ENCODE measurements around the gene NDUFS8. TPM values are rescaled to one million over a fixed set of nuclear protein-coding genes. Genes with fewer than 3 reads are reported as not detected.
A peak's percentile ranks its signal among the peaks of the same experiment; 100 is the strongest.

Gene NDUFS8
- total RNA-seq, 6 donors from 2014 or later = 64.5 to 196 (median 143) TPM

GRCh38 chr11:68028802-68029545, 1.5 kb upstream of the NDUFS8 start:
- 67 to 89% methylated on average over 11 to 12 of the region's 12 CpGs for WGBS, 2 donors
- Histone ChIP-seq H3K4me3 (no peak overlapping the region), H3K36me3 (peaks cover 0 to 56% (median 31%) of the 10 kb centered on the region in 4 donors), H3K4me1 (peaks cover 14 to 40% (median 22%) of the 10 kb centered on the region in 4 donors), H3K27ac (peak overlapping the region in 1 of 4 donors; percentile 92), H3K27me3 (no peaks in the 10 kb centered on the region), H3K9me3 (no peaks in the 10 kb centered on the region)
- ATAC-seq (ENCODE audit: low FRiP score in 2 of 2) = no peak
- TF ChIP-seq EP300 (IDR thresholded peaks at IDR 0.05) (no peak), CTCF (IDR thresholded peaks at IDR 0.05) (no peak), POLR2AphosphoS5 (IDR thresholded peaks at IDR 0.05) (no peak), POLR2A (IDR thresholded peaks at IDR 0.05) (no peak)
- DNase-seq = no peak

GRCh38 chr11:68031144-68031464, 623 bp downstream of the NDUFS8 start:
- DNase-seq (no peak), ATAC-seq (ENCODE audit: low FRiP score in 2 of 2) (peak; percentile 26 to 28)
- TF ChIP-seq EP300 (IDR thresholded peaks at IDR 0.05) (no peak), CTCF (IDR thresholded peaks at IDR 0.05) (no peak), POLR2A (IDR thresholded peaks at IDR 0.05) (no peak), POLR2AphosphoS5 (IDR thresholded peaks at IDR 0.05) (no peak)
- 16 to 18% methylated on average over 8 to 10 of the region's 10 CpGs for WGBS, 2 donors
- peak overlapping the region; percentile 70 to 90 (median 85) for H3K4me3 ChIP-seq
- peaks cover 0 to 40% (median 22%) of the 10 kb centered on the region in 4 donors for H3K36me3 ChIP-seq
- H3K27ac ChIP-seq = peak overlapping the region; percentile 86 to 92 (median 90)
- no peaks in the 10 kb centered on the region for H3K27me3 ChIP-seq
- H3K9me3 ChIP-seq = no peaks in the 10 kb centered on the region
- peaks cover 16 to 50% (median 25%) of the 10 kb centered on the region in 4 donors for H3K4me1 ChIP-seq

GRCh38 chr11:68032003-68032402, 1.5 kb downstream of the NDUFS8 start:
- TF ChIP-seq CTCF (IDR thresholded peaks at IDR 0.05) = no peak
- TF ChIP-seq POLR2A (IDR thresholded peaks at IDR 0.05) = no peak
- TF ChIP-seq EP300 (IDR thresholded peaks at IDR 0.05) = no peak
- TF ChIP-seq POLR2AphosphoS5 (IDR thresholded peaks at IDR 0.05) = no peak
- DNase-seq (peak in 1 of 2 donors; percentile 61), ATAC-seq (ENCODE audit: low FRiP score in 2 of 2) (no peak)
- Histone ChIP-seq H3K4me1 (peaks cover 25 to 59% (median 34%) of the 10 kb centered on the region in 4 donors), H3K27me3 (no peaks in the 10 kb centered on the region), H3K9me3 (no peaks in the 10 kb centered on the region), H3K4me3 (no peak overlapping the region), H3K27ac (peak overlapping the region in 2 of 4 donors; percentile 1 to 4), H3K36me3 (peaks cover 0 to 34% (median 18%) of the 10 kb centered on the region in 4 donors)
- WGBS, 2 donors = 89% methylated on average over 7 to 8 of the region's 9 CpGs

GRCh38 chr11:68032997-68033707, 2.7 kb downstream of the NDUFS8 start:
- WGBS, 2 donors = 86 to 93% methylated on average over 7 to 28 of the region's 29 CpGs
- DNase-seq = peak in 1 of 2 donors; percentile 78
- peak overlapping the region in 3 of 4 donors; percentile 30 to 58 (median 42) for H3K27ac ChIP-seq

More at GRCh38 chr11:68032997-68033707, 2.7 kb downstream of the NDUFS8 start:
- TF ChIP-seq CTCF (IDR thresholded peaks at IDR 0.05) (no peak), EP300 (IDR thresholded peaks at IDR 0.05) (no peak), POLR2AphosphoS5 (IDR thresholded peaks at IDR 0.05) (no peak), POLR2A (IDR thresholded peaks at IDR 0.05) (no peak)
- peaks cover 0 to 22% (median 10%) of the 10 kb centered on the region in 4 donors for H3K36me3 ChIP-seq
- no peak for ATAC-seq (ENCODE audit: low FRiP score in 2 of 2)
- H3K4me3 ChIP-seq = no peak overlapping the region
- H3K27me3 ChIP-seq = no peaks in the 10 kb centered on the region
- H3K4me1 ChIP-seq = peaks cover 37 to 71% (median 45%) of the 10 kb centered on the region in 4 donors
- no peaks in the 10 kb centered on the region for H3K9me3 ChIP-seq
